ENCODE results near the gene ZNF385B. TPM values are rescaled to one million over a fixed set of nuclear protein-coding genes. Genes with fewer than 3 reads are reported as not detected.

The ZNF385B gene
- total RNA-seq, 1 donor: 1.1 TPM

DNA sequence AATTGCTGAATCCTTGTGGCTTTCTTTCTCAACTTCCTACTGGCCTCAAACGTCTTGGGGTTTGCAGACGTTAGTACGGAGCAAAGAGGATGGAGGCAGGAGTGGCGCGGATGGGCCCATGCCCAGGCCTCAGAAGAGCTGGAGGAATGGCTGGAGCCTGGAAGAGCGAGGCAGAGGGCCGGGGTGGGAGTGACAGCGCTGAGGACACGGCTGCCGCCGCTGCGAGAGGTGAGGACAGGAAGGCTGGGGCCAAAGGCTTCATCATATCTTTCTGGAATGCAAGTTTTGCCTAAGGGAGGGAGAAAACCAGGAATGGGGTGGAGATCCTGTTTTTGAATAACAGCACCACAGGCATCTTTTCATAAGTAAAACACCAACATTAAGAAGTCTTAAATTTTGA is 418.2 kb downstream of the ZNF385B start:
- Histone ChIP-seq H3K4me2 (ENCODE audit: insufficient read depth, low read length) (no peak overlapping the region), H3K27me3 (ENCODE audit: insufficient read depth, low read length) (no peaks in the 10 kb centered on the region), H3K4me1 (ENCODE audit: insufficient read depth, low read length) (no peaks in the 10 kb centered on the region), H3K4me3 (ENCODE audit: insufficient read depth, low read length) (no peak overlapping the region), H3K9me3 (ENCODE audit: low read depth, low read length) (no peaks in the 10 kb centered on the region), H3K36me3 (ENCODE audit: insufficient read depth, low read length) (no peaks in the 10 kb centered on the region), H2AFZ (ENCODE audit: low read length) (peak overlapping the region; percentile 64), H3K27ac (ENCODE audit: low read depth, low read length) (no peak overlapping the region), H4K20me1 (ENCODE audit: insufficient read depth, low read length) (no peaks in the 10 kb centered on the region), H3K79me2 (ENCODE audit: insufficient read depth, low read length) (no peaks in the 10 kb centered on the region)
- TF ChIP-seq CTCF (IDR thresholded peaks at IDR 0.05; ENCODE audit: extremely low read depth, low read depth, low read length): no peak
- DNase-seq (ENCODE audit: insufficient read length, low spot score, missing footprints): peak; percentile 38

DNA sequence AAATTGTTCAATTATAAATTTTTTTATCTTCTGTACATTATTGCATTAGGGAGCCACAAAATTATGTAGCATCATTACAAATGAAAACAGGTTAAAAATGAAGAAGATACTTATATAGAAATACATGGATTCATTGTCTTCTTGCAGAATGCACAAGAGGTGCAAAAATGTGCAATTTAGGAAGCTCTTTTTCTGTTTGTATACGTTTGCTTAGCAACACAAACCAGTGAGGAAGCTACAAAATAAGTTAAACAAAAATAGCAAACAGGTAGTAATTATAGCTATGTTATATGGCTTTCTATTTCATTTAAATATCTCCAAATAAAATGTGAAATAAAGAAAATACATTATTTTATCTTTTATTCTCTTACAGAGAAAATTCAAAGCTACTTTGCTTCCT is 419.2 kb downstream of the ZNF385B start:
- no peak for TF ChIP-seq CTCF (IDR thresholded peaks at IDR 0.05; ENCODE audit: extremely low read depth, low read depth, low read length)
- no peak for DNase-seq (ENCODE audit: insufficient read length, low spot score, missing footprints)
- H3K4me1 ChIP-seq (ENCODE audit: insufficient read depth, low read length): no peaks in the 10 kb centered on the region
- no peak overlapping the region for H2AFZ ChIP-seq (ENCODE audit: low read length)
- H3K4me3 ChIP-seq (ENCODE audit: insufficient read depth, low read length): no peak overlapping the region
- no peaks in the 10 kb centered on the region for H4K20me1 ChIP-seq (ENCODE audit: insufficient read depth, low read length)
- no peak overlapping the region for H3K4me2 ChIP-seq (ENCODE audit: insufficient read depth, low read length)
- H3K79me2 ChIP-seq (ENCODE audit: insufficient read depth, low read length): no peaks in the 10 kb centered on the region
- no peaks in the 10 kb centered on the region for H3K36me3 ChIP-seq (ENCODE audit: insufficient read depth, low read length)
- no peaks in the 10 kb centered on the region for H3K9me3 ChIP-seq (ENCODE audit: low read depth, low read length)
- no peaks in the 10 kb centered on the region for H3K27me3 ChIP-seq (ENCODE audit: insufficient read depth, low read length)
- no peak overlapping the region for H3K27ac ChIP-seq (ENCODE audit: low read depth, low read length)

GRCh38 chr2:179441551-179441950 is 419.9 kb downstream of the ZNF385B start:
- no peak overlapping the region for H2AFZ ChIP-seq (ENCODE audit: low read length)

GRCh38 chr2:179440642-179441251 is 420.7 kb downstream of the ZNF385B start:
- peak; percentile 68 for TF ChIP-seq CTCF (IDR thresholded peaks at IDR 0.05; ENCODE audit: extremely low read depth, low read depth, low read length)
- DNase-seq (ENCODE audit: insufficient read length, low spot score, missing footprints): peak; percentile 55
- no peaks in the 10 kb centered on the region for H3K9me3 ChIP-seq (ENCODE audit: low read depth, low read length)
- H2AFZ ChIP-seq (ENCODE audit: low read length): no peak overlapping the region
- H3K79me2 ChIP-seq (ENCODE audit: insufficient read depth, low read length): no peaks in the 10 kb centered on the region
- H3K27me3 ChIP-seq (ENCODE audit: insufficient read depth, low read length): no peaks in the 10 kb centered on the region
- no peak overlapping the region for H3K27ac ChIP-seq (ENCODE audit: low read depth, low read length)
- no peak overlapping the region for H3K4me3 ChIP-seq (ENCODE audit: insufficient read depth, low read length)
- H3K4me2 ChIP-seq (ENCODE audit: insufficient read depth, low read length): no peak overlapping the region
- H3K36me3 ChIP-seq (ENCODE audit: insufficient read depth, low read length): no peaks in the 10 kb centered on the region
- H3K4me1 ChIP-seq (ENCODE audit: insufficient read depth, low read length): no peaks in the 10 kb centered on the region
- no peaks in the 10 kb centered on the region for H4K20me1 ChIP-seq (ENCODE audit: insufficient read depth, low read length)

More at GRCh38 chr2:179441551-179441950, 419.9 kb downstream of the ZNF385B start:
- Histone ChIP-seq H3K27ac (ENCODE audit: low read depth, low read length) (no peak overlapping the region), H3K4me2 (ENCODE audit: insufficient read depth, low read length) (no peak overlapping the region), H3K9me3 (ENCODE audit: low read depth, low read length) (no peaks in the 10 kb centered on the region), H3K27me3 (ENCODE audit: insufficient read depth, low read length) (no peaks in the 10 kb centered on the region), H3K4me1 (ENCODE audit: insufficient read depth, low read length) (no peaks in the 10 kb centered on the region), H3K36me3 (ENCODE audit: insufficient read depth, low read length) (no peaks in the 10 kb centered on the region), H3K79me2 (ENCODE audit: insufficient read depth, low read length) (no peaks in the 10 kb centered on the region), H3K4me3 (ENCODE audit: insufficient read depth, low read length) (no peak overlapping the region), H4K20me1 (ENCODE audit: insufficient read depth, low read length) (no peaks in the 10 kb centered on the region)
- DNase-seq (ENCODE audit: insufficient read length, low spot score, missing footprints): no peak
- TF ChIP-seq CTCF (IDR thresholded peaks at IDR 0.05; ENCODE audit: extremely low read depth, low read depth, low read length): no peak

All from osteoblast (primary cell).